NCI-H187 treated with DMSO at 0.1 percent for 48 hours (cell line): ENCODE data around the gene LYST.
"Not testable (repeated sequence)": the region's sequence is repeated elsewhere in the genome, so short reads cannot be mapped to it uniquely, and the experiment has no call there.

Experiments used
- DNase-seq: peaks from one replicate; lab custom pipeline; 2025; lab: John Stamatoyannopoulos, UW

The LYST gene

DNA sequence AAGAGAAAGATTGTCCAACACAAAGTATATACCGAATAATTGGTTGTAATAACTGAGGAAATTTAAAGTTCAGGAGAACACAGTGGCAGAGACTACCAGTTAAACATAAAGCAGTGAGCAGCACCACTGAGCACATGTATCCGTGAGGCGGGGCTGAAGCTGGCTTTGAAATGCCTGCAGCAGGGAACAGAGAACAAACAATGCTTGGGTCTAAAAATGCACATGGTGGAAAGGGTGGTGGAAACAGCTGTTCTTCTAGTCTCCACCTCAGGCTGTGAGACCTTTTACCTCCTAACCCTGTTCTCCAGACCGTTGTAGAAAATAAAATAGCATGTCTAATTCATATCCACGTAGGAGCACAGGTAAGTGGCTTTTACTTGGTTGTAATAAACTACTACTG is 209.4 kb downstream of the LYST start:
- DNase-seq: no peak

DNA sequence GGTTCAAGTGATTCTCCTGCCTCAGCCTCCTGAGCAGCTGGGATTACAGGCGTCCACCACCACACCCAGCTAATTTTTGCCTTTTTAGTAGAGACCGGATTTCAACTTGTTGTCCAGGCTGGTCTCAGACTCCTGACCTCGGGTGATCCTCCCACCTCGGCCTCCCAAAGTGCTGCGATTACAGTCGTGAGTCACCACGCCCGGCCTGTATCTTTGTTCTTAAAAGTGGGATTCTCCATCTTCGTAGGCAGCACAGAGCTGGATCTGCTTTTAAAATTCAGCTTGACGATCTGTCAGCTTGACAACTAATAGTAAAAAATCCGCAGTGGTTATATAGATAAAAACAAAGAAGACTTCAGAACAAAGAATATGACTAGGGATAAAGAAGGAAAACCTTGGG is 214.3 kb downstream of the LYST start:
- DNase-seq: no peak

DNA sequence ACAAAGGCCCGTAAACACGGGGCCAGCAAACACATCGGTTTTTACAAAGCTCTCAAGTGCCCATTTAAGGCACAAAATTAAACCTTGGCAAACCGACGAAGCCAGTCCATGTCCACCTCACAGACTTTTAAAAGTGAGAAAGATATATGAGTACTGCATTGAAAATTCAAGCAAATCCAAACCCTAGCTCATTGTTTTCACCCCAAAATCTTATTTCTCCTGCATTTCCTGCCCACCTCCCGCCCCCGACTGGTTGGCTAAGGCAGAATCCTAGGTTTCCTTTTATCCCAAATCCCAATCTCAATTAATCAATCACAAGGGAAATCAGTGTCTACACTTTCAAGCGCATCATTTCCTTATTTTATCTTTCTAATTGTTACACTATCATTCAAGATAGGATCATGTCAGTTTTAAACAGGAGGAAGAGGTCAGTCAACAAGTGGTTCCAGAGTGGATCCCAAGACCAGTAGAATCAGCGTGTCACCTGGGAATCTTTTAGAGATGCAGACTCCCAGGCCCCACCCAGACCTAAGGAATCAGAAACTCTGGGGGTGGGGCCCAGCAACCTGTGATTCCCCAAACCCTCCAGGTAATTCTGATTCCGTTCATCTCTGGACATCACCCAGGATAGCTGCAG is 215.4 kb downstream of the LYST start:
- DNase-seq: no peak

GRCh38 chr1:235650341-235651169 is 216.2 kb downstream of the LYST start:
- DNase-seq: no peak

GRCh38 chr1:235649368-235650163 is 217.1 kb downstream of the LYST start, which contains the start of gene GNG4:
TSS of gene GNG4 (minus strand) at chr1:235649784. CDS start at chr1:235583838, 65,946 bp downstream.
- DNase-seq: no peak

- no peak for DNase-seq
These were observed 217.7 kb downstream of the LYST start for GRCh38 chr1:235648954-235649367.

GRCh38 chr1:235648407-235648907 is 218.2 kb downstream of the LYST start:
- DNase-seq: no peak

- DNase-seq: not testable (repeated sequence)
These were observed 219.2 kb downstream of the LYST start for GRCh38 chr1:235647537-235647936.

GRCh38 chr1:235646463-235646862 is 220.2 kb downstream of the LYST start:
- DNase-seq: no peak

GRCh38 chr1:235644693-235645305 is 221.9 kb downstream of the LYST start:
- no peak for DNase-seq

DNA sequence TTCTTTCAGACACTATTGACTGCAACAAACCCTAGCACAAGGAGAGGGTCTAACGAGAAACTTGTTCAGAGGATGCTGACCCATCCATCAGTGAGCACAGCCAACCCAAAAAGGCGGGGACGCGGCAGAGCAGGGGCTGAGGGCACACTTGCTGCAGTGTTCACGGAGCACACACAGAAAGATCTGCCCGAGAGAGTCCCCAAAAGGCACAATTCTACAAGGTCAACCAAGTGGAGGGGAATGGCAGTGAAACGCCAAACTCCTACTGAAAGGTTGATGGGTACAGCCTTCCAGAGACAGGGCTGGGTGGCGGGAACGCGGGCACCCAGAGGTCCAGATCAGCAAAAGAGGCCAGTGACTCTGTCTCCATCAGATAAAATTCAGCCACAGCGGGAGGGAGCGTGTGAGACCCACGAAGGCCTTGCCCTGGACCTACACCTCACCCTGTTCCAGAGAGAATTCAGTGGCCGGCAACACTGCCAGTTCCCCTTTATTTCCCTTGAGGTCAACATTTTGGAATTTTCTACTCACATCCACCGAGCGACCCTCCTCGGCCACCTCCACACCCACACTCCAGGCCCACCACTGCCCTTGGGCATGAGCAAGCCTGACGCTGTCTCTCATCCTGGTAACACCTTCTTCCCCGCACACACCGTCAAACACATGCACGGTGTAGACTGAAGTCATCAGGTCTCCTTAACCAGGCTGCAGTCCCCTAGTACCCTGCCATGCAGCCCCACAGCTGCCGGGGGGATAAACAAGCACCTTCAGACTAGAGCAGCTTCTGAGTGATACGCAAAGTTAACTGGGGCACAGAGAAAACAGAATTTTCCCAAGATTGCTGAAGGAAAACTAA is 222.6 kb downstream of the LYST start:
- no peak for DNase-seq

- no peak for DNase-seq
These were observed 223.7 kb downstream of the LYST start for GRCh38 chr1:235642943-235643371.

DNA sequence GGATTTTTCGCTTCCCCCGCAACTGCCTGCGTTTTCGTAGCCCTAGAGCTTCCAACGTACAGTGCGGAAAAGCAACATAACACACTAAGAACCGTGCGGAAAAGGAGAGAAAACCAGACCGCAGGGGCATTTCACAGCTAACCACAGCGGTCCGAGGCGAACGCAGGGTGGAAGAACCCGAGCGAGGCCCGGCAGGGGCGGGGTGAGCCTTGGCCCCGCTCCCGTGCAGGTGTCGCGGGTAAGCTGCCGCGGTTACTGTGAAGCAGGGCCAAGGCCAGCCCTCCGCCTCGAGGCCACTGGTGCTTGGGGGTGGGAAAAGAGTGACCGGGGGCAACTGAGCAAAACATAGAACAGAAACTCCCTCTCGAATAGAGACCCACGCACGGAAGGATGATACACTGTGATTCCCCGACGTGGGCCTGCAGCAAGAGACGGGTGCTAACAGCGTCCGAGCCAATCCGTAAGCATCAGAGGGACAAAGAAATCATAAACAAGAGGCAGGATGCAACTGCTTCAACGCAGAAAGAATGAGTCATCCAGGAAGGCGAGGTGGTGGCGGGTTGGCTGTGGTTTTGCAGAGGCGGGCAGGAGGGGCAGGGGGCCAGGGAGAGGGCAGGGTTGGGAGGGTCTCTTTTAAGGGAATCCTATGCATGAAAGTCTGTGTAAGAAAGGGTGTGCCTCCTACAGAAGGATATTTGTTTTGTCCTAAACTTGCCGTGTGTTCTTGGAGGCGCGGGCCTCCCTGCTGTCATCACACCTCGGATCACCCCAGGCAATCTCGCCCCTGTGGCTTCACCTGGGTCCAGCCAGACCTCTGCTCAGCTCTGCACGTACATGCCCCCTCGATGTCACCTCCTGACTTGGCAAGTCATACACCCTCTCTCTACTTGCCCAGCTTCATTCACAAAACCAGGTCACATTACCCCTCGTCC is 224.4 kb downstream of the LYST start:
- DNase-seq: no peak

DNA sequence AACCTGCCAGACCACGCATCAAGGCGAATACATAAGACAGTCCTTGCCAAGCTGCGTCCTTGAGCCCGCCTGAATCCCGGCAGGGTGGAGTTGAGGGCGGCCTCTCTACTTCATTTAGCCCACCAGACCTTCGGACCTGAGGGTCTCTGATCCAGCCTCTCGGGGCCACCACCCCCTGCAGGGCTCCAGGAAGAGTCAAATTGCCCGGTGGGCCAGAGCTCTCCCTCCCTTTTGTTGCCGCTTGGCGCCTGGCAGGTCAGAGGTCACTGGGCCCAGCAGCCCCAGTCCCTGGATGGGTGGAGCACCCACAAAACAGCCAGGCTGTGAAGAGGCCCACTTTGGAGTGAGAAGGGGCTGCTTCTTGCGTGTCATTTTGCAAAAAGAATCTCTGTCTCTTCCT is 226.1 kb downstream of the LYST start:
- DNase-seq: no peak

GRCh38 chr1:235639226-235640205 is 227.2 kb downstream of the LYST start:
- no peak for DNase-seq

GRCh38 chr1:235638612-235639011 is 228.1 kb downstream of the LYST start:
- DNase-seq: not testable (repeated sequence)

GRCh38 chr1:235637756-235638534 is 228.8 kb downstream of the LYST start:
- DNase-seq: no peak
